ENCODE results near the gene KDM4C.

Gene KDM4C

DNA sequence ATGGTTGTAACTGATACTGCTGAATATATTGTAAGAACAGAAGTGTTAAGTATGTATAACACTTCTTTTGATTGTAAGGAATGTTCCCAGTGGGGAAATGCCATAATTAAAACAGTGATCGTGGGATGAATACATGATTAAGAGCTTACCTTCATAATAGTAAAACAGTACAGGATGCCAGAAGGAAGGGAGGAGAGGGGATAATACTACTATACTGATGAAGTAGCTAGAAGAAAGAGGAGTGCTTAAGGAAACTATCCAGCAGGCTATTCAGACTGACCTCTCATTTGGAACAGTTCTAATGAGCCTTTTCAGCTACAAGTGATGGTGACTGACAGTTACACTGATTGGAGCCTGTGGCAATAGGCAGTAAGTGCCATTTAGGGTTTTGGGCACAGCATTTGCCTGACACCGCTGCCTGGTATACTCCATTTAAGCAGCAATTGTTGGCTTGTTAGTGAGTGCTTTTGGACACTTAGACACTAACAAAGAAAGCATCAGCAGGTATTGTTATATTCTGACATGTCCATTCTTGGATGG lies 33.8 kb upstream of the KDM4C start:
- TF ChIP-seq, protein P1, sequence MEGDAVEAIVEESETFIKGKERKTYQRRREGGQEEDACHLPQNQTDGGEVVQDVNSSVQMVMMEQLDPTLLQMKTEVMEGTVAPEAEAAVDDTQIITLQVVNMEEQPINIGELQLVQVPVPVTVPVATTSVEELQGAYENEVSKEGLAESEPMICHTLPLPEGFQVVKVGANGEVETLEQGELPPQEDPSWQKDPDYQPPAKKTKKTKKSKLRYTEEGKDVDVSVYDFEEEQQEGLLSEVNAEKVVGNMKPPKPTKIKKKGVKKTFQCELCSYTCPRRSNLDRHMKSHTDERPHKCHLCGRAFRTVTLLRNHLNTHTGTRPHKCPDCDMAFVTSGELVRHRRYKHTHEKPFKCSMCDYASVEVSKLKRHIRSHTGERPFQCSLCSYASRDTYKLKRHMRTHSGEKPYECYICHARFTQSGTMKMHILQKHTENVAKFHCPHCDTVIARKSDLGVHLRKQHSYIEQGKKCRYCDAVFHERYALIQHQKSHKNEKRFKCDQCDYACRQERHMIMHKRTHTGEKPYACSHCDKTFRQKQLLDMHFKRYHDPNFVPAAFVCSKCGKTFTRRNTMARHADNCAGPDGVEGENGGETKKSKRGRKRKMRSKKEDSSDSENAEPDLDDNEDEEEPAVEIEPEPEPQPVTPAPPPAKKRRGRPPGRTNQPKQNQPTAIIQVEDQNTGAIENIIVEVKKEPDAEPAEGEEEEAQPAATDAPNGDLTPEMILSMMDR (conservative IDR thresholded peaks at IDR 0.05; ENCODE audit: low read depth, low read length), result no peak
- Histone ChIP-seq H3K9ac (no peak overlapping the region), H3K27me3 (ENCODE audit: insufficient read depth, low read depth) (no peaks in the 10 kb centered on the region), H4K20me1 (ENCODE audit: insufficient read depth) (no peaks in the 10 kb centered on the region), H3K4me3 (IDR thresholded peaks at IDR 0.05; ENCODE audit: insufficient read depth, low read depth, low read length) (no peak overlapping the region), H3K36me3 (ENCODE audit: insufficient read depth) (no peaks in the 10 kb centered on the region), H3K4me2 (no peak overlapping the region; the same call in 1 of the 2 replicates), H3K27ac (no peak overlapping the region), H3K4me1 (ENCODE audit: low read depth, poor library complexity, severe bottlenecking) (no peaks in the 10 kb centered on the region), H2AFZ (ENCODE audit: low read depth) (no peak overlapping the region), H3K79me2 (ENCODE audit: insufficient read depth, low read depth) (no peaks in the 10 kb centered on the region)

DNA sequence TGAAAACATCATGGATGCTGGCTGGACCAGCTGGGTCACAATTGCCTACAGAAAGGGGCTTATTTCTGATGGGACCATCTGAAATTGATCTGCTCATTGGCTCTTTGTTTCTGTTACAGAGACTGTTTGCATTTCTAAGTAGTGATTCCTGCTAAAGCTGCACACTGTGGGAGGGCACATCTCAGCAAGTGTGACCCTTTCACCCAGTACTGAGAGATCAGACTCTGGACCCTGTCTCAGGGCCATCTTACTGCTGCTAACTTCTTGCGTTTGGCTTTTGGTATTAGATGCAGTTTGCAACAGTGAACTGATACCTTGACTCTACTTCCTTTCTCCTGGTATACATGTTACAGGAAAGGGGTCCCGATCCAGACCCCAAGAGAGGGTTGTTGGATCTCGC lies 24.5 kb upstream of the KDM4C start:
- no peak overlapping the region for H2AFZ ChIP-seq (ENCODE audit: low read depth)
- no peaks in the 10 kb centered on the region for H3K36me3 ChIP-seq (ENCODE audit: insufficient read depth)
- H3K27ac ChIP-seq, result no peak overlapping the region

DNA sequence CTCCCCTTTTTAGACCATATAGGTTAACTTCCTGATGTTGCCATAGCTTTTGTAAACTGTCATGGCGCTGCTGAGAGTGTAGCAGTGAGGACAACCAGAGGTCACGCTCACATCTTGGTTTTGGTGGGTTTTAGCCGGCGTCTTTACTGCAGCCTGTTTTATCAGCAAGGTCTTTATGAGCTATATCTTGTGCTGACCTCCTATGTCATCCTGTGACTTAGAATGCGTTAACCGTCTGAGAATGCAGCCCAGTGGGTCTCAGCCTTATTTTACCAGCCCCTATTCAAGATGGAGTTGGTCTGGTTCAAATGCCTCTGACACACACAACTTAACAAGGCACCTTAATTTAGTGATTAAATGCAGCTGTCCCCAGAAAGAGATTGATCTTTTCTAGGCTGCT lies 23.9 kb upstream of the KDM4C start:
- Histone ChIP-seq H2AFZ (ENCODE audit: low read depth) (no peak overlapping the region), H3K27ac (no peak overlapping the region), H3K9ac (no peak overlapping the region), H3K4me3 (IDR thresholded peaks at IDR 0.05; ENCODE audit: insufficient read depth, low read depth, low read length) (no peak overlapping the region), H3K27me3 (ENCODE audit: insufficient read depth, low read depth) (no peaks in the 10 kb centered on the region), H3K36me3 (ENCODE audit: insufficient read depth) (no peaks in the 10 kb centered on the region), H3K4me2 (no peak overlapping the region), H3K79me2 (ENCODE audit: insufficient read depth, low read depth) (no peaks in the 10 kb centered on the region), H4K20me1 (ENCODE audit: insufficient read depth) (no peaks in the 10 kb centered on the region), H3K4me1 (ENCODE audit: low read depth, poor library complexity, severe bottlenecking) (no peaks in the 10 kb centered on the region)
- TF ChIP-seq, protein P1 (conservative IDR thresholded peaks at IDR 0.05; ENCODE audit: low read depth, low read length), result no peak

More for the DNA sequence above, 24.5 kb upstream of the KDM4C start:
- Histone ChIP-seq H3K79me2 (ENCODE audit: insufficient read depth, low read depth) (no peaks in the 10 kb centered on the region), H3K4me2 (no peak overlapping the region), H3K27me3 (ENCODE audit: insufficient read depth, low read depth) (no peaks in the 10 kb centered on the region), H4K20me1 (ENCODE audit: insufficient read depth) (no peaks in the 10 kb centered on the region), H3K4me1 (ENCODE audit: low read depth, poor library complexity, severe bottlenecking) (no peaks in the 10 kb centered on the region), H3K9ac (no peak overlapping the region), H3K4me3 (IDR thresholded peaks at IDR 0.05; ENCODE audit: insufficient read depth, low read depth, low read length) (no peak overlapping the region)
- TF ChIP-seq, protein P1 (conservative IDR thresholded peaks at IDR 0.05; ENCODE audit: low read depth, low read length), result no peak

DNA sequence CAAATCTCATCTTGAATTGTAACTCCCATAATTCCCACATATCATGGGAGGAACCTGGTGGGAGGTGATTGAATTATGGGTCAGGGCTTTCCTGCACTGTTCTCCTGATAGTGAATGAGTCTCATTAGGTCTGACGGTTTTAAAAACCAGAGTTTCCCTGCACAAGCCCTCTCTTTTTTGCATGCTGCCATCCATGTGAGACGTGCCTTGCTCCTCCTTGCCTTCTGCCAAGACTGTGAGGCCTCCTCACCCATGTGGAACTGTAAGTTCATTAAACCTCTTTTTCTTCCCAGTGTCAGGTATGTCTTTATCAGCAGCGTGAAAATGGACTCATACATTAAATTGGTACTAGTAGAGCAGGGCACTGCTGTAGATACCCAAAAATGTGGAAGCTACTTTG lies 22.4 kb upstream of the KDM4C start:
- no peaks in the 10 kb centered on the region for H4K20me1 ChIP-seq (ENCODE audit: insufficient read depth)
- H3K4me1 ChIP-seq (ENCODE audit: low read depth, poor library complexity, severe bottlenecking), result no peaks in the 10 kb centered on the region
- H2AFZ ChIP-seq (ENCODE audit: low read depth), result no peak overlapping the region
- H3K4me3 ChIP-seq (IDR thresholded peaks at IDR 0.05; ENCODE audit: insufficient read depth, low read depth, low read length), result no peak overlapping the region
- H3K4me2 ChIP-seq, result no peak overlapping the region
- no peaks in the 10 kb centered on the region for H3K79me2 ChIP-seq (ENCODE audit: insufficient read depth, low read depth)
- H3K27ac ChIP-seq, result no peak overlapping the region
- TF ChIP-seq, protein P1 (conservative IDR thresholded peaks at IDR 0.05; ENCODE audit: low read depth, low read length), result no peak
- no peaks in the 10 kb centered on the region for H3K36me3 ChIP-seq (ENCODE audit: insufficient read depth)
- H3K9ac ChIP-seq, result no peak overlapping the region
- no peaks in the 10 kb centered on the region for H3K27me3 ChIP-seq (ENCODE audit: insufficient read depth, low read depth)

Measured in KMS-11 (cell line).